ENCODE data around the gene GMPR2.

DNA sequence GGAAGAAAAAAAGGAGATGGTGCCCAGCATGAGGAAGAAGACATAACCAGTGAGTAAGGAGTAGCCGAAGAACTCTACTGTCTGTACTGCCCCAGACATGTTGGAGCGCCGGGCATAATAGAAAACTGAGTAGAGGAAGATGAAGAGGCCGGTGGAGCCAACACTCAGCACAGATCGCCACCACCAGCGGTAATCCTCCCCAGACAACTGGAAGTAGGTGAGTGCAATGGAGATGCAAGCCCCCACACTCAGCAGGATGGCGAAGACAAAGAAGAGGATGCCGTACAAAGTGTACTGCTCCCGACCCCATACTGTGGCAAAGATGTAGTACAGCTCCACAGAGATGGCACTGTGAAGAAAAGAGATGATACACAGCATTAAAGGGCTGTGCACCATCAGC is 43.3 kb upstream of the GMPR2 start:
- TF ChIP-seq CTCF (IDR thresholded peaks at IDR 0.05; ENCODE audit: insufficient read depth, low read length, poor library complexity, severe bottlenecking) (no peak), EZH2phosphoT487 (conservative IDR thresholded peaks at IDR 0.05; ENCODE audit: low read length) (no peak)
